Activated CD4-positive, alpha-beta memory T cell treated with anti-CD3 and anti-CD28 coated beads for 36 hours (primary cell): ENCODE measurements around the gene CLEC20A. TPM values are rescaled to one million over a fixed set of nuclear protein-coding genes. Genes with fewer than 3 reads are reported as not detected.

Source experiments
- CTCF ChIA-PET: fragments of 350-600 bp; sonication (Branson Sonifier 250); formaldehyde crosslinking; loops from one replicate; lab custom pipeline; 2021; ENCODE audit warnings: antibody characterized with exemption, inconsistent platforms; lab: Charles Lee
- POLR2A ChIA-PET: fragments of 350-600 bp; sonication (Branson Sonifier 250); formaldehyde crosslinking; loops from one replicate; lab custom pipeline; 2021; ENCODE audit warnings: antibody characterized with exemption; lab: Charles Lee
- DNase-seq: peaks from one replicate; pipeline ENCODE4 v3.0.0-alpha.2; 2020
- H3K27ac Mint-ChIP-seq: one replicate; pipeline ENCODE4 v1.8.0; 2021; ENCODE audit warnings: mixed read lengths
- H3K27me3 Mint-ChIP-seq: one replicate; pipeline ENCODE4 v1.8.0; 2021; ENCODE audit warnings: mixed read lengths
- H3K36me3 Mint-ChIP-seq: one replicate; pipeline ENCODE4 v1.8.0; 2021; ENCODE audit warnings: mixed read lengths
- H3K4me1 Mint-ChIP-seq: one replicate; pipeline ENCODE4 v1.8.0; 2021; ENCODE audit warnings: low read depth, mixed read lengths
- H3K4me3 Mint-ChIP-seq: one replicate; pipeline ENCODE4 v1.8.0; 2021; ENCODE audit warnings: mild to moderate bottlenecking, mixed read lengths
- H3K9me3 Mint-ChIP-seq: one replicate; pipeline ENCODE4 v1.8.0; 2021; ENCODE audit warnings: mixed read lengths
- intact Hi-C: fragments of 100-400 bp; cut with micrococcal nuclease; formaldehyde crosslinking; loops from one replicate; pipeline ENCODE4 v1.15.1; 2023
- total RNA-seq, 2 experiments: library from RNA; stranded (reverse); gene quantifications; one replicate each; pipeline ENCODE4 v1.2.3, GENCODE V29; 2021

Gene CLEC20A
- total RNA-seq, 2 experiments from 2014 or later: not detected

- no peak overlapping the region for H3K4me3 Mint-ChIP-seq
- no peaks in the 10 kb centered on the region for H3K36me3 Mint-ChIP-seq
- intact Hi-C loops: no loop called here
- no peak overlapping the region for H3K27ac Mint-ChIP-seq
- H3K27me3 Mint-ChIP-seq: no peaks in the 10 kb centered on the region
- peaks cover 2% of the 10 kb centered on the region for H3K4me1 Mint-ChIP-seq
- no peak for DNase-seq
- ChIA-PET CTCF (no interaction called here), POLR2A (no interaction called here)
- no peaks in the 10 kb centered on the region for H3K9me3 Mint-ChIP-seq
Measured at GRCh38 chr1:178537382-178538090, 40.8 kb upstream of the CLEC20A start.

GRCh38 chr1:178536844-178537371 lies 40.1 kb upstream of the CLEC20A start:
- Mint-ChIP-seq H3K36me3 (no peaks in the 10 kb centered on the region), H3K9me3 (no peaks in the 10 kb centered on the region), H3K4me3 (no peak overlapping the region), H3K4me1 (peaks cover 2% of the 10 kb centered on the region), H3K27ac (no peak overlapping the region), H3K27me3 (no peaks in the 10 kb centered on the region)
- no peak for DNase-seq
- ChIA-PET CTCF (interaction anchor here (1.0 to 1.5 kb wide), 2 partner anchors 12 to 216 kb away, joined by 3 to 6 read pairs; no protein-coding TSS in a partner anchor), POLR2A (no interaction called here)
- intact Hi-C loops: no loop called here

DNA sequence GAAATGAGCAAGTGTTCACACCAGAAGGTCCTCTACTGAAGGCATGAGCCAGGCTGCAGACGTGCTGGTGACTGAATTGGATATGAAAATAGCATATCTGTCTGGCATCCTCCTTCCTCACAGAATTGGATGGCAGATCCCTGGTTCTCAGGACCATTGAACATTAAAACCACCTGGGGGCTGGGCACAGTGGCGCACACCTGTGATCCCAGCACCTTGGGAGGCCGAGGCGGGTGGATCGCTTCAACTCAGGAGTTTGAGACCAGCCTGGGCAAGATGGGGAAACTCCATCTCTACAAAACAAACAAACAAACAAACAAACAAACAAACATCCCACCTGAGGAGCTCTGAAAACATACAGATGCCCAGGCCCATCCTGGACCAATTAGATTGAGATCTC lies 39.6 kb upstream of the CLEC20A start:
- H3K27ac Mint-ChIP-seq: no peak overlapping the region
- ChIA-PET POLR2A (no interaction called here), CTCF (interaction anchor here (0.5 to 1.5 kb wide), 4 partner anchors 11 to 268 kb away, joined by 3 to 6 read pairs (median 4); no protein-coding TSS in a partner anchor)
- no peak overlapping the region for H3K4me3 Mint-ChIP-seq
- peaks cover 2% of the 10 kb centered on the region for H3K4me1 Mint-ChIP-seq
- no peaks in the 10 kb centered on the region for H3K36me3 Mint-ChIP-seq
- no peaks in the 10 kb centered on the region for H3K9me3 Mint-ChIP-seq
- intact Hi-C loops: no loop called here
- H3K27me3 Mint-ChIP-seq: no peaks in the 10 kb centered on the region
- no peak for DNase-seq

- no peak for DNase-seq
- ChIA-PET POLR2A (no interaction called here), CTCF (interaction anchor here (0.6 to 8.1 kb wide), 5 partner anchors 8 to 488 kb away, joined by 4 to 50 read pairs (median 34); no protein-coding TSS in a partner anchor)
- Mint-ChIP-seq H3K4me3 (no peak overlapping the region), H3K27me3 (no peaks in the 10 kb centered on the region), H3K36me3 (no peaks in the 10 kb centered on the region), H3K27ac (no peak overlapping the region), H3K9me3 (no peaks in the 10 kb centered on the region), H3K4me1 (no peaks in the 10 kb centered on the region)
- intact Hi-C loops: no loop called here
Measured at GRCh38 chr1:178534137-178534868, 37.5 kb upstream of the CLEC20A start.

GRCh38 chr1:178533121-178533946 lies 36.6 kb upstream of the CLEC20A start:
- POLR2A ChIA-PET: interaction anchor here (0.7 kb wide), 1 partner anchor 193 kb away, joined by 3 read pairs; no protein-coding TSS in a partner anchor

DNA sequence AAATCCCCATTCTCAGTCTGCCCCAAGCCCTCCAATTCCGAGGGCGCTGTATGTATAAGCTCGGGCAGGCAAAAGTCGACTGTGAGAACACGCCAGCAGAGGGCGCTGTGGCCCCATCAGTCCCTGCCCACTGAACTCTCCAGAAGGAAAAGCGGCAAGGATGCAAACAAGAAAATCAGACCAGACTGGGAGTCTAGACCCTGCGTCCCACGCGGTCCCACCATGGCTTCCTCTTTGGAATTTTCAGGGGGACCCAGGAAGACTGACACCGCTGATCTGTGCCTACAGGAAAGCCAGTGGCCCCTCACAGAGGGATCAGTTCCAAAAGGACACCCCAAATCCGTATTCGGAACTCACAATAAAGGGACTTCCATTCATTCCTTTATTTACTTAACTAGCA lies 35.6 kb upstream of the CLEC20A start:
- H3K4me1 Mint-ChIP-seq: no peaks in the 10 kb centered on the region
- no peaks in the 10 kb centered on the region for H3K36me3 Mint-ChIP-seq
- no peaks in the 10 kb centered on the region for H3K27me3 Mint-ChIP-seq
- ChIA-PET POLR2A (no interaction called here), CTCF (interaction anchor here (0.6 to 8.1 kb wide), 21 partner anchors 10 to 1282 kb away, joined by 3 to 50 read pairs (median 3); no protein-coding TSS in a partner anchor)
- H3K9me3 Mint-ChIP-seq: no peaks in the 10 kb centered on the region
- no peak overlapping the region for H3K4me3 Mint-ChIP-seq
- no peak overlapping the region for H3K27ac Mint-ChIP-seq
- intact Hi-C loops: loop anchor here (2.0 kb wide), 2 partner anchors 220 to 470 kb away; no protein-coding TSS in a partner anchor
- peak; percentile 83 for DNase-seq

More at GRCh38 chr1:178533121-178533946, 36.6 kb upstream of the CLEC20A start:
- CTCF ChIA-PET: interaction anchor here (0.6 to 8.1 kb wide), 10 partner anchors 9 to 856 kb away, joined by 3 to 50 read pairs (median 4); no protein-coding TSS in a partner anchor
- no peaks in the 10 kb centered on the region for H3K27me3 Mint-ChIP-seq
- H3K4me3 Mint-ChIP-seq: no peak overlapping the region
- no peaks in the 10 kb centered on the region for H3K36me3 Mint-ChIP-seq
- H3K27ac Mint-ChIP-seq: no peak overlapping the region
- H3K4me1 Mint-ChIP-seq: no peaks in the 10 kb centered on the region
- DNase-seq: no peak
- intact Hi-C loops: loop anchor here (2.0 kb wide), 2 partner anchors 219 to 469 kb away; no protein-coding TSS in a partner anchor
- H3K9me3 Mint-ChIP-seq: no peaks in the 10 kb centered on the region

- no peak for DNase-seq
- no peaks in the 10 kb centered on the region for H3K9me3 Mint-ChIP-seq
- H3K4me1 Mint-ChIP-seq: no peaks in the 10 kb centered on the region
- ChIA-PET POLR2A (no interaction called here), CTCF (interaction anchor here (0.6 to 8.1 kb wide), 19 partner anchors 11 to 1283 kb away, joined by 3 to 50 read pairs (median 3); no protein-coding TSS in a partner anchor)
- intact Hi-C loops: loop anchor here (2.0 kb wide), 2 partner anchors 221 to 471 kb away; no protein-coding TSS in a partner anchor
- no peaks in the 10 kb centered on the region for H3K27me3 Mint-ChIP-seq
- H3K36me3 Mint-ChIP-seq: no peaks in the 10 kb centered on the region
- H3K27ac Mint-ChIP-seq: no peak overlapping the region
- no peak overlapping the region for H3K4me3 Mint-ChIP-seq
Measured at GRCh38 chr1:178531887-178532286, 35.1 kb upstream of the CLEC20A start.

- ChIA-PET CTCF (interaction anchor here (1.2 to 8.1 kb wide), 3 partner anchors 12 to 473 kb away, joined by 4 to 50 read pairs (median 43); no protein-coding TSS in a partner anchor), POLR2A (no interaction called here)
- Mint-ChIP-seq H3K36me3 (no peaks in the 10 kb centered on the region), H3K4me3 (no peak overlapping the region), H3K4me1 (no peaks in the 10 kb centered on the region), H3K27me3 (no peaks in the 10 kb centered on the region), H3K27ac (no peak overlapping the region), H3K9me3 (no peaks in the 10 kb centered on the region)
- intact Hi-C loops: no loop called here
- DNase-seq: no peak
Measured at GRCh38 chr1:178530502-178530901, 33.7 kb upstream of the CLEC20A start.

DNA sequence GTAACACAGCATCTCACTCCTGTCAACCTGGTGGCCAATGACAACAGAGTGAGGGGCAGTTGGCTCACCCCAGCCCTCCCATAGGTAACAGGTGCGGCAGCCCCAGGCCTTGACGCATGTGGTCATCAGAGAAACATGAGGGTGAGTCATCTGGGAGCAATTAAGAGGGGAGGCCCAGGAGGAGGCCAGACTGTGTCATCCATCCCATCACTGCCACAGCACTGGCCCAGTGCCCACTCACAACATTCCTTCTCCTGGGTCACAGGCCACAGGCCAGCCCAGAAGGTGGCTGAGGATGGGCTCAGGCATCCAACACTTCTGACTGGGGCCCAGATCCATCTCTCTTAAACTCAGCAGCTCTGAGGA lies 33.3 kb upstream of the CLEC20A start:
- Mint-ChIP-seq H3K4me1 (no peaks in the 10 kb centered on the region), H3K27me3 (no peaks in the 10 kb centered on the region), H3K9me3 (no peaks in the 10 kb centered on the region), H3K27ac (no peak overlapping the region), H3K36me3 (no peaks in the 10 kb centered on the region), H3K4me3 (no peak overlapping the region)
- DNase-seq: no peak
- intact Hi-C loops: no loop called here
- CTCF ChIA-PET: interaction anchor here (1.2 to 8.1 kb wide), 2 partner anchors 224 to 473 kb away, joined by 4 to 50 read pairs; no protein-coding TSS in a partner anchor
- POLR2A ChIA-PET: no interaction called here

- Mint-ChIP-seq H3K4me3 (no peak overlapping the region), H3K36me3 (no peaks in the 10 kb centered on the region), H3K27me3 (no peaks in the 10 kb centered on the region), H3K4me1 (no peaks in the 10 kb centered on the region), H3K9me3 (no peaks in the 10 kb centered on the region), H3K27ac (no peak overlapping the region)
- DNase-seq: no peak
- ChIA-PET CTCF (interaction anchor here (0.8 to 8.1 kb wide), 4 partner anchors 13 to 474 kb away, joined by 3 to 50 read pairs (median 4); no protein-coding TSS in a partner anchor), POLR2A (no interaction called here)
- intact Hi-C loops: no loop called here
Measured at GRCh38 chr1:178529364-178530036, 32.7 kb upstream of the CLEC20A start.

- H3K4me3 Mint-ChIP-seq: no peak overlapping the region
- CTCF ChIA-PET: interaction anchor here (0.8 to 8.1 kb wide), 3 partner anchors 13 to 474 kb away, joined by 3 to 50 read pairs (median 4); no protein-coding TSS in a partner anchor
- H3K9me3 Mint-ChIP-seq: no peaks in the 10 kb centered on the region
- POLR2A ChIA-PET: no interaction called here
- DNase-seq: no peak
- no peaks in the 10 kb centered on the region for H3K27me3 Mint-ChIP-seq
- intact Hi-C loops: no loop called here
- no peak overlapping the region for H3K27ac Mint-ChIP-seq
- H3K4me1 Mint-ChIP-seq: no peaks in the 10 kb centered on the region
- H3K36me3 Mint-ChIP-seq: no peaks in the 10 kb centered on the region
Measured at GRCh38 chr1:178528953-178529335, 32.2 kb upstream of the CLEC20A start.
